Uterus (tissue), 4 donors: Measurements from ENCODE around the gene CCDC136. TPM values are rescaled to one million over a fixed set of nuclear protein-coding genes. Genes with fewer than 3 reads are reported as not detected.

ENCODE experiments used
- DNase-seq, 2 donors: peaks; one replicate each; pipeline ENCODE4 v3.0.0-alpha.2; 2019 to 2020
- H3K27ac ChIP-seq, 2 donors: fragments of 200-600 bp; sonication (generic); 1 replicate in 1 of 2; 2 replicates in 1 of 2; pipeline ENCODE4 v1.5.1; 2016 to 2018
- H3K27me3 ChIP-seq, 2 donors: fragments of 200-600 bp; sonication (generic); one replicate each; pipeline ENCODE4 v1.5.1; 2018 to 2019; ENCODE audit warnings: control low read depth in 1 of 2
- H3K36me3 ChIP-seq, 2 donors: fragments of 200-600 bp; sonication (generic); one replicate each; pipeline ENCODE4 v1.5.1; 2019; ENCODE audit warnings: control low read depth in 1 of 2
- H3K4me1 ChIP-seq, 2 donors: fragments of 200-600 bp; sonication (generic); one replicate each; pipeline ENCODE4 v1.5.1; 2018 to 2019; ENCODE audit warnings: control low read depth in 1 of 2
- H3K4me3 ChIP-seq, 2 donors: fragments of 200-600 bp; sonication (generic); 1 replicate in 1 of 2; 2 replicates in 1 of 2; pipeline ENCODE4 v1.5.1; 2018 to 2019; ENCODE audit warnings: mild to moderate bottlenecking in 1 of 2
- H3K9me3 ChIP-seq, 2 donors: fragments of 200-600 bp; sonication (generic); one replicate each; pipeline ENCODE4 v1.5.1; 2019; ENCODE audit warnings: control low read depth in 1 of 2
- CTCF ChIP-seq, 4 experiments: fragments of 200-600 bp in 2 of 4; fragments of 450-650 bp in 2 of 4; sonication (generic) in 2 of 4; IDR thresholded peaks; one replicate each; pipeline ENCODE4 v1.5.1; 2016 to 2019; ENCODE audit warnings: antibody characterized with exemption in 4 of 4, mild to moderate bottlenecking in 2 of 4, moderate library complexity in 1 of 4
- POLR2A ChIP-seq, 2 donors: fragments of 450-650 bp; IDR thresholded peaks; one replicate each; pipeline ENCODE4 v1.6.1; 2016; ENCODE audit warnings: antibody characterized with exemption in 2 of 2, mild to moderate bottlenecking in 1 of 2, moderate library complexity in 1 of 2
- intact Hi-C: fragments of 100-400 bp; cut with DNase I; formaldehyde crosslinking; loops from one replicate; pipeline ENCODE4 v1.15.1; 2023; ENCODE audit warnings: low total_unique reads
- total RNA-seq, 4 donors: library from RNA; depleted of rRNA in 3 of 4; stranded (reverse); fragments of >200 nt in 3 of 4; gene quantifications; one replicate each; pipeline versions ENCODE4 v1.1.0 to v1.2.4, GENCODE V29; 2014 to 2023
- donor health status: DM: yes; HTN: yes; CAD: no.

The CCDC136 gene
- total RNA-seq, 4 donors from 2014 or later: 11.5 to 26.4 (median 14.8) TPM

GRCh38 chr7:128767475-128768110, 24.2 kb upstream of the CCDC136 start:
- TF ChIP-seq POLR2A (IDR thresholded peaks at IDR 0.05): no peak
- no peak for TF ChIP-seq CTCF (IDR thresholded peaks at IDR 0.05)
- no peaks in the 10 kb centered on the region for H3K36me3 ChIP-seq
- intact Hi-C loops: no loop called here

GRCh38 chr7:128770233-128770632, 21.5 kb upstream of the CCDC136 start:
- Histone ChIP-seq H3K36me3 (no peaks in the 10 kb centered on the region), H3K27ac (no peak overlapping the region), H3K9me3 (no peaks in the 10 kb centered on the region), H3K4me1 (no peaks in the 10 kb centered on the region), H3K4me3 (no peak overlapping the region), H3K27me3 (no peaks in the 10 kb centered on the region)
- intact Hi-C loops: no loop called here
- TF ChIP-seq CTCF (IDR thresholded peaks at IDR 0.05) (no peak), POLR2A (IDR thresholded peaks at IDR 0.05) (no peak)
- DNase-seq: no peak

More at GRCh38 chr7:128767475-128768110, 24.2 kb upstream of the CCDC136 start:
- H3K27me3 ChIP-seq: no peaks in the 10 kb centered on the region
- H3K4me1 ChIP-seq: no peaks in the 10 kb centered on the region
- no peaks in the 10 kb centered on the region for H3K9me3 ChIP-seq
- DNase-seq: no peak
- H3K27ac ChIP-seq: no peak overlapping the region
- H3K4me3 ChIP-seq: no peak overlapping the region

- no peaks in the 10 kb centered on the region for H3K36me3 ChIP-seq
- no peak for DNase-seq
- intact Hi-C loops: no loop called here
Observed at GRCh38 chr7:128773604-128774003, 18.2 kb upstream of the CCDC136 start.

GRCh38 chr7:128774029-128774689, 17.6 kb upstream of the CCDC136 start:
- Histone ChIP-seq H3K4me1 (no peaks in the 10 kb centered on the region), H3K27me3 (no peaks in the 10 kb centered on the region), H3K36me3 (no peaks in the 10 kb centered on the region), H3K27ac (no peak overlapping the region), H3K9me3 (no peaks in the 10 kb centered on the region), H3K4me3 (no peak overlapping the region)
- TF ChIP-seq POLR2A (IDR thresholded peaks at IDR 0.05): no peak
- TF ChIP-seq CTCF (IDR thresholded peaks at IDR 0.05): no peak
- intact Hi-C loops: no loop called here
- no peak for DNase-seq

More at GRCh38 chr7:128773604-128774003, 18.2 kb upstream of the CCDC136 start:
- Histone ChIP-seq H3K9me3 (no peaks in the 10 kb centered on the region), H3K27me3 (no peaks in the 10 kb centered on the region), H3K4me3 (no peak overlapping the region), H3K27ac (no peak overlapping the region), H3K4me1 (no peaks in the 10 kb centered on the region)
- TF ChIP-seq POLR2A (IDR thresholded peaks at IDR 0.05) (no peak), CTCF (IDR thresholded peaks at IDR 0.05) (no peak)

- no peak overlapping the region for H3K27ac ChIP-seq
- TF ChIP-seq CTCF (IDR thresholded peaks at IDR 0.05) (no peak), POLR2A (IDR thresholded peaks at IDR 0.05) (no peak)
- no peak for DNase-seq
- H3K36me3 ChIP-seq: no peaks in the 10 kb centered on the region
- H3K4me3 ChIP-seq: no peak overlapping the region
- no peaks in the 10 kb centered on the region for H3K27me3 ChIP-seq
- H3K9me3 ChIP-seq: no peaks in the 10 kb centered on the region
- intact Hi-C loops: no loop called here
- no peaks in the 10 kb centered on the region for H3K4me1 ChIP-seq
Observed at GRCh38 chr7:128774921-128775320, 16.8 kb upstream of the CCDC136 start.
